GM21717 (cell line): ENCODE measurements around the gene ITLN2.
"Not testable (repeated sequence)": the region's sequence is repeated elsewhere in the genome, so short reads cannot be mapped to it uniquely, and the experiment has no call there.

Experiments used
- ATAC-seq: cut with Tn5 transposase; IDR thresholded peaks from one replicate; pipeline ENCODE4 v1.9.1; 2021; ENCODE audit warnings: mild to moderate bottlenecking, moderate library complexity; ENCODE audit not compliant: unreplicated experiment

The ITLN2 gene

DNA sequence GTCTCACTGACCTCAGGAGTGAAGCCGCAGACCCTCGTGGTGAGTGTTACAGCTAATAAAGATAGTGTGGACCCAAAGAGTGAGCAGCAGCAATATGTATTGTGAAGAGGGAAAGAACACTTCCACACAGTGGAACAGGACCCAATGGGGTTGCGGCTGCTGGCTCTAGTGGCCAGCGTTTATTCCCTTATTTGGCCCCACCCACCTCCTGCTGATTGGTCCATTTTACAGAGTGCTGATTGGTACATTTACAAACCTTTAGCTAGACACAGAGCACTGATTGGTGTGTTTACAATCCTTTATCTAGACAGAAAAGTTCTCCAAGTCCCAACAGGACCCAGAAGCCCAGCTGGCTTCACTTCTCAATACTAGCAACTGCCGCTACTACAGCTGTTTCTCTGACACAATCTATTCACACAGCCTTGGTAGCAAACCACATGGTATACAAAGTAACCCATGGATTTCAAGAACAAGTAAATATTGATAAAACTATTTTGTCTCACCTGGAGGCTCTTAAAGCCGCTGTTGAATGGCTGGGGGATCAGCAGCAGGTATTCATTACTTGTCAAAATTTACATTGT, 44.3 kb downstream of the ITLN2 start:
- no peak for ATAC-seq

DNA sequence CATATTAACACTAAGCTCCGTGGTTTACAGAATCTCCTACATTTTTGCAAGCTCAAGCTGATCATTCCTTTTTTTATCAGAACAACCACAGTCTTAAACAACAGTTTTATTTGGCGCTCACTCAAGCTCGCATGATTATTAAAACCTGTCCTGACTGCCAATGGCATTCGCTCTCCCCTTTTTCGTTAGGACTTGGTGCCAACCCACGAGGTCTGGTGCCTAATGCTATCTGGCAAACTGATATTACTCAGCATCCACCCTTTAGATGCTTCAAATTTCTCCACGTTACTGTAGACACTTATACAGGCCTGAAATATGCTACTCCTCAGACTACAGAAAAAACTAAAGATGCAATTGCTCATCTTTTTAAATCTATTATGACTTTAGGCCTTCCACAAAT, 46.6 kb downstream of the ITLN2 start:
- no peak for ATAC-seq

DNA sequence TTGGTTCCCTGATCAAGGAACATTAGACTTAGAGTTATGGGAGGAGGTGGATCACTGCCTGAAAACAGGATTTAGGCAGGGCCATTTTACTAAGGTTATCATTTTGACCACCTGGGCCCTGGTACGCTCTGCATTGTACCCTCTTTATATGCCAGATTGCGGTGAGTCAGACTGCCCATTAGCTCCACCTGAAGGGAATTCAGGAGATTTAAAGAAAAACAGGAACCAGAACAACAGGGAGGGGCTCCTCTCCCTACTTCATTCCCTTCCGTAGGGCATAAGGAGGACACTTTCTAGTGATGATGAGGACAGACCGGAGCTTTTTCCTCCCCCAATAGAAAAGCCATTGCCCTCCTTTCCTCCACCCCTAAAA, 49.0 kb downstream of the ITLN2 start:
- ATAC-seq, result no peak

DNA sequence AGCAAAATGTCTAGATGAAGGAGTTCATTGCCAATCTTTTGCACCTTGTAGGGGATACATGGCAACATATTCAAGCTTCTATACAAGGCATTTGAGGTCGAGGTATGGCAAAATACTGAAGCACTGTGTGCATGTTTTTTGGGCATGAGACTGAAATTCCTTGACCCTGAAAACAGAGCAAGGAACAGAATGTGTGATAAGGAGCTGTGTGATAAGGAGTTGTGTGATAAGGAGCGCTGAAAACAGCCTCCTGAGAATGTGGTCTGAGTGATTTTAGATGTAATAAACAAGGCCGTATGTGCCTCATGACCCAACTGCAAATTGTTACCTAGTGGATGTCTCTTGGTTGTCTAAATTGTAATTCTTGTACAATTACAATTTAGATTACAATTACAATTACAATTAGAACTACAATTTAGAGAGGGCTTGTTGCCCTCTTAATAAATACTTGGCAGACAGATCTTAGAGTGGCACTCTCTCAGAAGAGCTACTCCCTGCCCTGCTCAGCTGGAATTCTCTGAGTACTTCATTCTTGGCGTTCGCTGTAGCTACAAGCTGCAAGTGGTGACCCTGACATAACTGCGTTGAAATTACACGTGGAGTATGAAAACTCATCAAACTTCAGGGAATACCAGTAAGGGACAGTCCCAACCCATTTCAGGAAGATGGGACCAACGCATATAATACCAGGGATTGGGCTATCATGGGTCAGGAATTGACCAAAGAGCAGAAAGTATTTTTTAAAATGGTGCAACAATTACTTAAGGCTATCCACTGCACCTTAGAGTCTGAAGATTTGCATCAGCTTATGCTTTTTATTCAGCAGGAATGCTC, 49.6 kb downstream of the ITLN2 start:
- ATAC-seq, result no peak

DNA sequence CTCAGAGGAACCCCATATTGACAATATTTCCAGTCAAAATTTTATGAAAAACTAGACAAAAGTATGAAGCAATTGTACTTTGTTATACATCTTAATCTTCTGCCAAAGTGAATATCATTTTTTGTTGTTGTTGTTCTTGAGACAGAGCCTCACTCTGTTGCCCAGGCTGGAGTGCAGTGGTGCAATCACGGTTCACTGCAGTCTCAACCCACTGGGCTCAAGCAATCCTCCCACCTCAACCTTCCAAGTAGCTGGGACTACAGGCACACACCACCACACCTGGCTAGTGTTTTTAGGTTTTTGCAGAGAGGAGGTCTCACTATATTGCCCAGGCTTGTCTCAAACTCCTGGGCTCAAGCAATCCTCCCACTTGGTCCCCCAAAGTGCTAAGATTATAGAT, 52.4 kb downstream of the ITLN2 start:
- not testable (repeated sequence) for ATAC-seq

DNA sequence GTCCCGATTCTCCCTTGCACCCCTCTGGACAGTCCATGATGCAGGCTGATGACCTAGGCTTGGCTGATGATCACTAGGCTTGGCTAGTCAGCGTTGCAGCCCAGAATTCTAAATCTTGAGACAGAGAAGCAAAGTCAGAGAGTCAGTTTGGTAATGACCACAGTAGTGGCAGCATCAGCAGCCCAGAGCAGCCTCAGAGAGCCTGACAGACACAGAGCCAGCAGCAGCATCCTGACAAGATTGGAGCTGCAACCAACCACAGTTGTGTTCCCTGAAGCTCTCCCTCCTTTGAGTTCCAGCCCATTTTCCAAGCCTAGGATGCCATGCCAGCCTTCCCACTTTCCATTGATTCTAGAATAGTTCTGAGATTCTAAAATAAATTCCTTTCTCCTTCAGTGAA, 52.8 kb downstream of the ITLN2 start:
- no peak for ATAC-seq

DNA sequence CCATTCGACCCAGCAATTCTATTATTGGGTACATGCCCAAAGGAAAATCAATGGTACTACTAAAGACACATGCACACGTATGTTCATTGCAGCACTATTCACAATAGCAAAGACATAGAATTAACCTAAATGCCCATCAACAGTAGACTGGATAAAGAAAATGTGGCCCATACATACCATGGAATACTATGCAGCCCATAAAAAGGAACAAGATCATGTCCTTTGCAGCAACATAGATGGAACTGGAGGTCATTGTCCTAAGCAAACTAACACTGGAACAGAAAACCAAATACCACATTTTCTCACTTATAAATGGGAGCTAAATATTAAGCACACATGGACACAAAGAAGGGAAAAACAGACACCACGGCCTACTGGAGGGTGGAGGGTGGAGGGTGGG, 53.9 kb downstream of the ITLN2 start:
- not testable (repeated sequence) for ATAC-seq
